Thyroid gland (tissue), 4 donors: ENCODE measurements around the gene SLC45A2. TPM values are rescaled to one million over a fixed set of nuclear protein-coding genes. Genes with fewer than 3 reads are reported as not detected.
"Not testable (repeated sequence)": the region's sequence is repeated elsewhere in the genome, so short reads cannot be mapped to it uniquely, and the experiment has no call there.

Source experiments
- DNase-seq, 2 donors: peaks; one replicate each; pipeline ENCODE4 v3.0.0-alpha.2; 2019
- H3K27ac ChIP-seq, 3 donors: fragments of 200-600 bp; sonication (generic); 1 replicate in 2 of 3; 2 replicates in 1 of 3; pipeline ENCODE4 v1.5.1; 2016 to 2019; ENCODE audit warnings: mild to moderate bottlenecking in 1 of 3, moderate library complexity in 1 of 3
- H3K27me3 ChIP-seq: fragments of 200-600 bp; sonication (generic); one replicate; pipeline ENCODE4 v1.5.1; 2019
- H3K36me3 ChIP-seq, 2 donors: fragments of 200-600 bp; sonication (generic); one replicate each; pipeline ENCODE4 v1.5.1; 2016 to 2019
- H3K4me1 ChIP-seq, 2 donors: fragments of 200-600 bp; sonication (generic); one replicate each; pipeline ENCODE4 v1.5.1; 2017 to 2019
- H3K4me3 ChIP-seq, 3 donors: fragments of 200-600 bp; sonication (generic); replicated peaks in 1 of 3; 1 replicate in 2 of 3; 2 replicates in 1 of 3; pipeline ENCODE4 v1.5.1; 2016; ENCODE audit warnings: mild to moderate bottlenecking in 1 of 3
- H3K9me3 ChIP-seq: fragments of 200-600 bp; sonication (generic); one replicate; pipeline ENCODE4 v1.5.1; 2017
- POLR2A ChIP-seq, 2 donors: fragments of 450-650 bp; IDR thresholded peaks; one replicate each; pipeline ENCODE4 v1.6.1; 2017; ENCODE audit warnings: antibody characterized with exemption in 2 of 2, mild to moderate bottlenecking in 2 of 2, moderate library complexity in 1 of 2
- WGBS, 2 donors: methylation state at CpG; one replicate each; pipeline ENCODE4 v1.1.5; 2017; 5-methylcytosine and 5-hydroxymethylcytosine counted together
- intact Hi-C: fragments of 100-400 bp; cut with DNase I; formaldehyde crosslinking; loops from one replicate; pipeline ENCODE4 v1.15.1; 2023
- total RNA-seq, 4 donors: library from RNA; depleted of rRNA; stranded (reverse); fragments of >200 nt; gene quantifications; one replicate each; pipeline ENCODE4 v1.2.3, GENCODE V29; 2016
- TF ChIP-seq, protein P1 (sequence below), 6 experiments: fragments of 200-600 bp in 3 of 6; fragments of 450-650 bp in 3 of 6; sonication (generic) in 3 of 6; IDR thresholded peaks; one replicate each; pipeline ENCODE4 v1.5.1; 2016 to 2019; ENCODE audit warnings: antibody characterized with exemption in 6 of 6, mild to moderate bottlenecking in 2 of 6, inconsistent platforms in 1 of 6, moderate library complexity in 1 of 6

Gene SLC45A2, protein sequence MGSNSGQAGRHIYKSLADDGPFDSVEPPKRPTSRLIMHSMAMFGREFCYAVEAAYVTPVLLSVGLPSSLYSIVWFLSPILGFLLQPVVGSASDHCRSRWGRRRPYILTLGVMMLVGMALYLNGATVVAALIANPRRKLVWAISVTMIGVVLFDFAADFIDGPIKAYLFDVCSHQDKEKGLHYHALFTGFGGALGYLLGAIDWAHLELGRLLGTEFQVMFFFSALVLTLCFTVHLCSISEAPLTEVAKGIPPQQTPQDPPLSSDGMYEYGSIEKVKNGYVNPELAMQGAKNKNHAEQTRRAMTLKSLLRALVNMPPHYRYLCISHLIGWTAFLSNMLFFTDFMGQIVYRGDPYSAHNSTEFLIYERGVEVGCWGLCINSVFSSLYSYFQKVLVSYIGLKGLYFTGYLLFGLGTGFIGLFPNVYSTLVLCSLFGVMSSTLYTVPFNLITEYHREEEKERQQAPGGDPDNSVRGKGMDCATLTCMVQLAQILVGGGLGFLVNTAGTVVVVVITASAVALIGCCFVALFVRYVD
- total RNA-seq, result not detected

DNA sequence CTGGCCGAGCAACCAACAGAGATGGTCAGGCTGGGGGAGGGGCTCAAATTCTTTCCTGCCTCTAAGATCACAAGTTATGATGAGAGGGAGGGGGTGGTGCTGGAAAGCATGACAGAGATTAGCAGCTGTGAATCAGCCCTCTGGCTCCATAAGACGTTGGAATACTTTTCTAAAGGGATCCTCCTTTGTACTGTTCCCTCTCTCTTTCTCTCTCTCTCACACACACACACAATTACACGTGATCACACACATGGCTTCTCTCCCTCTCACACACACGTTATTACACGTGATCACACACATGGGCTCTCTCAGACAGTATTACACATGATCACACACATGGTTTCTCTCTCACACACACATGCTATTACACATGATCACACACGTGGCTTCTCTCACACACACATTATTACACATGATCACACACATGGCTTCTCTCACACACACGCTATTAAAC is at the start of gene SLC45A2:
TSS of gene SLC45A2 (minus strand) at position 23 of the 454 bp plus-strand sequence. CDS start 110 bp downstream, outside the sequence.
- 69 to 73% methylated on average over 7 of the region's 7 CpGs for WGBS, 2 donors
- no peak for DNase-seq
- intact Hi-C loops, result no loop called here
- H3K9me3 ChIP-seq, result no peaks in the 10 kb centered on the region
- H3K27ac ChIP-seq, result no peak within 1 kb of the TSS
- TF ChIP-seq POLR2A (IDR thresholded peaks at IDR 0.05), result no peak
- TF ChIP-seq, protein P1, sequence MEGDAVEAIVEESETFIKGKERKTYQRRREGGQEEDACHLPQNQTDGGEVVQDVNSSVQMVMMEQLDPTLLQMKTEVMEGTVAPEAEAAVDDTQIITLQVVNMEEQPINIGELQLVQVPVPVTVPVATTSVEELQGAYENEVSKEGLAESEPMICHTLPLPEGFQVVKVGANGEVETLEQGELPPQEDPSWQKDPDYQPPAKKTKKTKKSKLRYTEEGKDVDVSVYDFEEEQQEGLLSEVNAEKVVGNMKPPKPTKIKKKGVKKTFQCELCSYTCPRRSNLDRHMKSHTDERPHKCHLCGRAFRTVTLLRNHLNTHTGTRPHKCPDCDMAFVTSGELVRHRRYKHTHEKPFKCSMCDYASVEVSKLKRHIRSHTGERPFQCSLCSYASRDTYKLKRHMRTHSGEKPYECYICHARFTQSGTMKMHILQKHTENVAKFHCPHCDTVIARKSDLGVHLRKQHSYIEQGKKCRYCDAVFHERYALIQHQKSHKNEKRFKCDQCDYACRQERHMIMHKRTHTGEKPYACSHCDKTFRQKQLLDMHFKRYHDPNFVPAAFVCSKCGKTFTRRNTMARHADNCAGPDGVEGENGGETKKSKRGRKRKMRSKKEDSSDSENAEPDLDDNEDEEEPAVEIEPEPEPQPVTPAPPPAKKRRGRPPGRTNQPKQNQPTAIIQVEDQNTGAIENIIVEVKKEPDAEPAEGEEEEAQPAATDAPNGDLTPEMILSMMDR (IDR thresholded peaks at IDR 0.05), result no peak
- peaks cover 8 to 21% of the 10 kb centered on the region in 2 donors for H3K36me3 ChIP-seq
- H3K4me1 ChIP-seq, result no peaks in the 10 kb centered on the region
- H3K4me3 ChIP-seq, result no peak within 1 kb of the TSS
- H3K27me3 ChIP-seq, result no peaks in the 10 kb centered on the region

DNA sequence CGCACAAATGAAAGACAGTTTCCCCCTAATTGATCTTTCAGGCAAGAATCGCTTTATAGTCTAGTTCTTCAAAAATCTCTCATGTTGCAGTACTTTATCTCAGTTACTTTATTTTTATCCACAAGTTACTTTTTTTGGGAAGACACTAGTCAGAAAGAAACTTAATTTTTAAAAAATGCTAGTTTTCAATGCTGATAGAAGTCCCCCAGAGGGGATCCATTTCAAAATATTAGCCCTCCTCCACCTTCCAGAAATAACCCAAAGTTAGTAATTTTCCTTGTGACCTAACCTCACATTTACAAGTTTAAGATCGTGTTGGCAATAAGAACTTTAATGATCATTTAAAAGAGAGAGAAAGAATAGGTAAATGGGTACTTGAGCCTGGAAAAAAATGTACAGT is 47.5 kb upstream of the SLC45A2 start:
- intact Hi-C loops, result no loop called here
- no peak for DNase-seq
- H3K36me3 ChIP-seq, result no peaks in the 10 kb centered on the region
- TF ChIP-seq POLR2A (IDR thresholded peaks at IDR 0.05), result no peak
- TF ChIP-seq, protein P1 (IDR thresholded peaks at IDR 0.05), result no peak
- no peak overlapping the region for H3K4me3 ChIP-seq
- H3K27ac ChIP-seq, result no peak overlapping the region
- WGBS, 2 donors, result 77 to 83% methylated on average over 3 of the region's 3 CpGs
- H3K9me3 ChIP-seq, result no peaks in the 10 kb centered on the region
- no peaks in the 10 kb centered on the region for H3K27me3 ChIP-seq
- no peaks in the 10 kb centered on the region for H3K4me1 ChIP-seq

DNA sequence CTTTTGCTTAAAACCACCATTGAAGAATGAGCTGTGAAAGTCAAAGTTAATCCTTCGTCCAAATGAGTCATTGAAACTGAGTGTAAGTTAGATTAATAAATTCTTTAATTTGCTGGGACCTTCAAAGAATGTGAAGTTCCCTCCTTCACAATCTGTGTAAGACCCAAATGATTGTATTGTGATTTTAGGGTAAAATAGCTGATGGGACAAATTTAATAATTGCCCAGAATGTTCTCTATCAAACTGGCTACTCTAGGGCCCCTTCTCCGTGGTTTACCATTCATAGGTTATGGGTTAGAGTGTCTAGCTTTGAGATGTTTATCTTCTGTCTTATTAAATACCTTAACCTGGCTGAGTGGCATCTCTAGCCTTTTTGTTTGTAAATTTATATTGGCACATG is 46.6 kb upstream of the SLC45A2 start:
- no peak for TF ChIP-seq POLR2A (IDR thresholded peaks at IDR 0.05)
- TF ChIP-seq, protein P1 (IDR thresholded peaks at IDR 0.05), result no peak
- H3K9me3 ChIP-seq, result no peaks in the 10 kb centered on the region
- no peak overlapping the region for H3K27ac ChIP-seq
- H3K4me1 ChIP-seq, result no peaks in the 10 kb centered on the region
- DNase-seq, result no peak
- no peaks in the 10 kb centered on the region for H3K27me3 ChIP-seq
- H3K4me3 ChIP-seq, result no peak overlapping the region
- intact Hi-C loops, result no loop called here
- WGBS, 2 donors, result 90 to 93% methylated on average over 2 of the region's 2 CpGs
- H3K36me3 ChIP-seq, result no peaks in the 10 kb centered on the region

DNA sequence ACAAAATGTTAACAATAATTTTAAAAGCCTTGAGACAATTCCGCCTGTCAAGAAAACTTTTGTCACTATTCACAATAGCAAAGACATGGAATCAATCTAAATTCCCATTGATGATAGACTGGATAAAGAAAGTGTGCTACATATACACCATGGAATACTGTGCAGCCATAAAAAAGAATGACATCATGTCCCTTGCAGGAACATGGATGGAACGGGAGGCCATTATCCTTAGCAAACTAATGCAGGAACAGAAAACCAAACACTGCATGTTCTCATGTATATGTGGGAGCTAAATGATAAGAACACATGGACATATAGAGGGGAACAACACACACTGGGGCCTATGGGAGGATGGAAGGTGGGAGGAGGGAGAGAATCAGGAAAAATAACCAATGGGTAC is 46.1 kb upstream of the SLC45A2 start:
- H3K4me3 ChIP-seq, H3K27me3 ChIP-seq, DNase-seq, H3K27ac ChIP-seq, H3K36me3 ChIP-seq, H3K9me3 ChIP-seq, H3K4me1 ChIP-seq, intact Hi-C loops: not testable (repeated sequence)
- 91 to 96% methylated on average over 2 of the region's 2 CpGs for WGBS, 2 donors

DNA sequence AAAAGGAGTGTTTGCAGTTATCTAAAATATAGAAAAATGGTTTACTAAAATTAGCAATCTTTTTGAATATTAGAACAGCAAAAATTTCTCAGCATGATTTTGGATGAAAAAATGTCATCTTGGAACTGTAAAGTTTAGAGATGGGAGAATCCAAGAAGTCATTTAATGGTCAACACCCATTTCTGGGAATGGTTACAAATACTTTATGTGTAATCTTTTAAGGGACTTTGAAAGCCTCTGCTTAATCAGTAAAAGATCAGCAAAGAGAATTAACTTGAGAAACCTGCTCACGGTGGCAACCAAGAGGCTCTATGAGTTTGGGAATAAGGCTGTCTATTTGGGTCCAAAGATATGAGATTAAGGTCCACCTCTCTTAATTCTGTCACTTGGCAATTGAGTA is 45.6 kb upstream of the SLC45A2 start:
- 68 to 79% methylated on average over 1 of the region's 1 CpG for WGBS, 2 donors
- intact Hi-C loops, result no loop called here
- H3K27me3 ChIP-seq, result no peaks in the 10 kb centered on the region
- DNase-seq, result no peak
- TF ChIP-seq, protein P1 (IDR thresholded peaks at IDR 0.05), result no peak
- TF ChIP-seq POLR2A (IDR thresholded peaks at IDR 0.05), result no peak
- H3K4me1 ChIP-seq, result no peaks in the 10 kb centered on the region
- H3K27ac ChIP-seq, result no peak overlapping the region
- no peaks in the 10 kb centered on the region for H3K9me3 ChIP-seq
- no peak overlapping the region for H3K4me3 ChIP-seq
- H3K36me3 ChIP-seq, result no peaks in the 10 kb centered on the region
